DMS114 treated with DMSO at 0.1 percent for 48 hours (cell line): ENCODE measurements around the gene KIR2DL1.
"Not testable (repeated sequence)": the region's sequence is repeated elsewhere in the genome, so short reads cannot be mapped to it uniquely, and the experiment has no call there.

Experiments
- DNase-seq: peaks from one replicate; lab custom pipeline; 2025; ENCODE audit not compliant: unreplicated experiment; lab: John Stamatoyannopoulos, UW

KIR2DL1 gene

GRCh38 chr19:54769646-54770045 lies at the start of gene KIR2DL1:
KIR2DL1 (plus strand) TSS chr19:54769793; CDS start chr19:54769851, 58 bp downstream.
- DNase-seq: not testable (repeated sequence)

GRCh38 chr19:54724142-54724541 lies 45.5 kb upstream of the KIR2DL1 start, which contains the start of gene KIR3DL3:
KIR3DL3 (plus strand) TSS chr19:54724442; CDS start chr19:54724497, 55 bp downstream.
- DNase-seq: no peak

GRCh38 chr19:54724644-54725043 lies 44.9 kb upstream of the KIR2DL1 start:
- DNase-seq: no peak

- DNase-seq: no peak
These were observed 44.3 kb upstream of the KIR2DL1 start for GRCh38 chr19:54725321-54725720.

- no peak for DNase-seq
These were observed 42.0 kb upstream of the KIR2DL1 start for GRCh38 chr19:54727562-54727961.

- no peak for DNase-seq
These were observed 41.4 kb upstream of the KIR2DL1 start for GRCh38 chr19:54728167-54728566.

GRCh38 chr19:54729416-54730188 lies 40.0 kb upstream of the KIR2DL1 start:
- no peak for DNase-seq

- DNase-seq: no peak
These were observed 38.4 kb upstream of the KIR2DL1 start for GRCh38 chr19:54731191-54731590.

GRCh38 chr19:54738306-54738705 lies 31.3 kb upstream of the KIR2DL1 start, which contains the start of gene KIR2DL3:
KIR2DL3 (plus strand) TSS chr19:54738513; CDS start chr19:54738546, 33 bp downstream.
- not testable (repeated sequence) for DNase-seq

- DNase-seq: no peak
These were observed 30.9 kb upstream of the KIR2DL1 start for GRCh38 chr19:54738715-54739114.

GRCh38 chr19:54739587-54740497 lies 29.8 kb upstream of the KIR2DL1 start:
- DNase-seq: no peak

- DNase-seq: not testable (repeated sequence)
These were observed 27.6 kb upstream of the KIR2DL1 start for GRCh38 chr19:54741950-54742349.

GRCh38 chr19:54744080-54744479 lies 25.5 kb upstream of the KIR2DL1 start:
- not testable (repeated sequence) for DNase-seq

GRCh38 chr19:54747614-54748322 lies 21.8 kb upstream of the KIR2DL1 start:
- not testable (repeated sequence) for DNase-seq

GRCh38 chr19:54750276-54750675 lies 19.3 kb upstream of the KIR2DL1 start:
- not testable (repeated sequence) for DNase-seq

GRCh38 chr19:54756204-54757110 lies 13.1 kb upstream of the KIR2DL1 start:
- DNase-seq: not testable (repeated sequence)

- not testable (repeated sequence) for DNase-seq
These were observed 11.0 kb upstream of the KIR2DL1 start for GRCh38 chr19:54758577-54758976.

- DNase-seq: not testable (repeated sequence)
These were observed 5.4 kb upstream of the KIR2DL1 start for GRCh38 chr19:54764219-54764618.

GRCh38 chr19:54766464-54766863 lies 3.1 kb upstream of the KIR2DL1 start:
- DNase-seq: not testable (repeated sequence)

- not testable (repeated sequence) for DNase-seq
These were observed 918 bp downstream of the KIR2DL1 start for GRCh38 chr19:54770511-54770910.
